Measurements from ENCODE around the gene TRAF1. TPM values are rescaled to one million over a fixed set of nuclear protein-coding genes. Genes with fewer than 3 reads are reported as not detected.

Gene TRAF1
- total and polyA plus RNA-seq, 2 of the 13 experiments (the other 11 are each of a cell fraction or from before 2014, with no cell fraction given), result 0.44 to 1.0 TPM

GRCh38 chr9:120919843-120920805 is 6.5 kb downstream of the TRAF1 start:
- Histone ChIP-seq H2AFZ (ENCODE audit: low read length) (no peak overlapping the region), H3K36me3 (replicated peaks in 1 of 2; ENCODE audit: control insufficient read depth in 1 of 2, insufficient read depth in 2 of 2, low read length in 2 of 2) (no peaks in the 10 kb centered on the region), H3K4me1 (ENCODE audit: insufficient read depth, low read length) (peaks cover 29% of the 10 kb centered on the region), H3K27me3 (ENCODE audit: control insufficient read depth in 1 of 2, insufficient read depth in 2 of 2, low read length in 2 of 2) (peaks cover 0 to 5% of the 10 kb centered on the region in 2 experiments; a peak in 1 of 5 replicates), H3K9me3 (ENCODE audit: low read length) (no peaks in the 10 kb centered on the region), H3K4me2 (ENCODE audit: low read depth, low read length) (no peak overlapping the region), H3K9ac (ENCODE audit: insufficient read depth, low read depth, low read length) (no peak overlapping the region), H3K4me3 (replicated peaks in 1 of 3; ENCODE audit: insufficient read depth in 1 of 3, low read depth in 2 of 3, low read length in 3 of 3) (no peak overlapping the region), H3K79me2 (ENCODE audit: insufficient read depth, low read length) (no peaks in the 10 kb centered on the region), H3K27ac (ENCODE audit: extremely low read length, insufficient read depth, low read length) (no peak overlapping the region), H4K20me1 (ENCODE audit: insufficient read depth, low read length) (no peaks in the 10 kb centered on the region)
- no peak for DNase-seq (ENCODE audit: low spot score)
- FAIRE-seq, result no peak
- BruUV-seq (replicated peaks), result no TSS peak
- in situ Hi-C loops (cut with HindIII; ENCODE audit: extremely low pct_ligation_motif_present, low pct_unique_long_range_greater_than_20kb) (no loop called here), intact Hi-C loops (cut with micrococcal nuclease; ENCODE audit: unreplicated experiment) (no loop called here)
- CTCF ChIA-PET (ENCODE audit: low intra/inter-chr PET ratio, low total read pairs), result no interaction called here
- POLR2A ChIA-PET, result interaction anchor here (1.0 kb wide), 1 partner anchor 9 kb away, joined by 3 read pairs; no protein-coding TSS in a partner anchor
- TF ChIP-seq ATF7 (IDR thresholded peaks at IDR 0.05), result 0 out of 2 replicates have a peak, but pooled peaks have one; percentile 1
- no peak for TF ChIP-seq ATF7 (CRISPR knock-in tag; IDR thresholded peaks at IDR 0.05)
- TF ChIP-seq CEBPG (CRISPR knock-in tag; IDR thresholded peaks at IDR 0.05), result peak; percentile 70
- TF ChIP-seq CEBPB (IDR thresholded peaks at IDR 0.05; ENCODE audit: borderline replicate concordance, low read depth, low read length), result peak; percentile 83
- TF ChIP-seq, protein P1, sequence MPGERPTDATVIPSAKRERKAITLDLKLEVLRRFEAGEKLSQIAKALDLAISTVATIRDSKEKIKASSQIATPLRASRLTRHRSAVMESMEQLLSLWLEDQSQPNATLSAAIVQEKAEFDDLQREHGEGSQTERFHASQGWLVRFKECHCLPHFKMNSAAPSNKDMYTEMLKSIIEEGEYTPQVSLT (CRISPR knock-in tag; IDR thresholded peaks at IDR 0.05; ENCODE audit: borderline replicate concordance, low read depth), result no peak
- peak in 1 of 2 experiments; percentile 73; a peak in 2 of 4 replicates for TF ChIP-seq ATF4 (CRISPR knock-in tag; IDR thresholded peaks at IDR 0.05)
- TF ChIP-seq ZBTB34 (CRISPR knock-in tag; IDR thresholded peaks at IDR 0.05), result no peak
- WGBS (ENCODE audit: low lambda C conversion rate), result 64% methylated on average over 5 of the region's 6 CpGs
- ATAC-seq, result peak; percentile 42; the same call in 2 of the 3 replicates

Measured in HepG2 (cell line).